Measurements from ENCODE around the gene PEX11B.

DNA sequence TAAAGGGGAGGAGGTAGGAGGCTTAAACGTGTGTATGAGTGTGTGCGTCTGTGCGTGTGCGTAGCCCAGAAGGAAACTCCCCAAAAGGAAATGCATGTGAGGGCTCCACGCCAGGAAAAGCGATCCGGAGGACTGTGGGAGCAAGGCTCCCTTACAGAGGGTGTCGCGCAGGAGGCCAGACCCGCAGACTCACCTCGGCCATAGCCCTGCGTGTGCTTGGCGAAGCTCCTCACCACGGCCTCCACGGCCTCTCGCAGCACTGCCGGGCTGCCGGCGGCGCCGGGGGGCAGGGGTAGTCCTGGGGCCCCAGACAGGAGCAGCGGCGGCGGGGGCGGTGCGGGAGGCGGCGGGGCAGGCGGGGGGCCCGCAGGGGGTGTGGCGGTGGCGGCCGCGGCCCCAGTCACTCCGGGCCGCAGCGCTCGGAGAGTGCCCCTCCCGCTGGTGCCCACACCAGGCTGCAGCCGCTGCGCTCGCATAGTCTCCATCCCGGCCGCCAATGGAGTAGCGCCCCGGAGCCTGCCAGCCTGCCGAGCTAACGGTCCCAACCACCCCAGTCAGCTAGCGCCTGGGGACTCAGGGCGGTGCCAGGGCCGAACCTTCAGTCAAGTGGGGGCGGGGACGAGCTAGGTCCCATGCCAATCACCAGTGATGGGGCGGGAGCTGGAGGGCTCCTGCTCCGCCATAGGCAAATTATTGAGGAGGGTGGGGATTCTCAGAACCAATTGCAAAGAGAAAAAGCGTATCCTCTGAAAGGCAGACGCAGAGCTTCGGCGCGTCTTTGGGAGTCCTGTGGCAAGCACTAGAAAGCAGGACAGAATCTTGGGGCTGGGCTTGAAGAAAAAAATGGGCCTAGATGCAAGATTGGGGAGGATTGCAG, 39.2 kb upstream of the PEX11B start, which contains the start of gene LIX1L:
- TF ChIP-seq CTCF (IDR thresholded peaks at IDR 0.05) = no peak
- TF ChIP-seq POLR2A (IDR thresholded peaks at IDR 0.05) = no peak
